K562 (cell line): ENCODE results near the gene KLHL33. TPM values are rescaled to one million over a fixed set of nuclear protein-coding genes. Genes with fewer than 3 reads are reported as not detected.

Experiments
- ATAC-seq: fragments of 200-7000 bp; cut with Tn5 transposase; 3 replicates; pipeline ENCODE4 v1.9.1; 2020; ENCODE audit warnings: moderate library complexity
- BruUV-seq: library from RNA; stranded (reverse); fragments of 400-500 nt; replicated peaks from 2 replicates; lab custom pipeline; 2021; lab: Mats Ljungman, UMichigan
- CTCF ChIA-PET: fragments of 300-600 bp; formaldehyde crosslinking; extraction: SDS; loops from one replicate; lab custom pipeline; 2021; ENCODE audit warnings: low intra/inter-chr PET ratio; lab: Yijun Ruan, JAX
- POLR2A ChIA-PET: fragments of 300-600, 350-650 bp; sonication (Branson Sonifier 250); formaldehyde crosslinking; extraction: SDS; loops from one replicate; lab custom pipeline; 2021; ENCODE audit warnings: antibody characterized with exemption, inconsistent platforms; lab: Yijun Ruan, JAX
- DNase-seq, 4 experiments: peaks; one replicate each; pipeline versions ENCODE4 v3.0.0 to v3.0.0-alpha.2; 2011 to 2018; ENCODE audit warnings: low spot score in 3 of 4, mixed read lengths in 3 of 4; ENCODE audit errors: extremely low read depth in 1 of 4
- FAIRE-seq: peaks from 2 replicates; lab custom pipeline; 2011; peaks lifted over from hg19 to GRCh38; lab: Jason Lieb, UNC
- H2AFZ ChIP-seq: 2 replicates; pipeline ENCODE4 v1.6.0; 2011; ENCODE audit warnings: low read depth, low read length, control low read depth, inconsistent platforms
- H3K27ac ChIP-seq: fragments of 200-600 bp; 3 replicates; pipeline ENCODE4 v1.8.0; 2011; ENCODE audit warnings: low read depth, mild to moderate bottlenecking, control low read depth, inconsistent platforms, low read length, moderate library complexity, mixed read lengths; ENCODE audit errors: extremely low read depth
- H3K27me3 ChIP-seq, 2 experiments: fragments of 300-600 bp in 1 of 2; 2 replicates in 1 of 2; 3 replicates in 1 of 2; pipeline versions ENCODE4 v1.6.0 to v1.8.0; 2011; ENCODE audit warnings: inconsistent platforms in 2 of 2, low read length in 2 of 2, mild to moderate bottlenecking in 1 of 2, mixed read lengths in 1 of 2, moderate library complexity in 1 of 2; ENCODE audit not compliant: control insufficient read depth in 2 of 2, insufficient read depth in 2 of 2
- H3K36me3 ChIP-seq: fragments of 300-600 bp; 3 replicates; pipeline ENCODE4 v1.8.0; 2011; ENCODE audit warnings: mild to moderate bottlenecking, low read length, inconsistent platforms; ENCODE audit not compliant: control insufficient read depth, insufficient read depth
- H3K4me1 ChIP-seq, 2 experiments: fragments of 200-600 bp in 1 of 2; replicated peaks in 1 of 2; 2 replicates in 1 of 2; 3 replicates in 1 of 2; pipeline versions ENCODE4 v1.5.1 to v1.8.0; 2011; ENCODE audit warnings: inconsistent platforms in 2 of 2, low read length in 2 of 2, mild to moderate bottlenecking in 1 of 2, mixed read lengths in 1 of 2, moderate library complexity in 1 of 2; ENCODE audit not compliant: control insufficient read depth in 2 of 2, insufficient read depth in 2 of 2
- H3K4me2 ChIP-seq: 2 replicates; pipeline ENCODE4 v1.6.1; 2011; ENCODE audit warnings: low read length, control low read depth, inconsistent platforms, mixed read lengths; ENCODE audit not compliant: insufficient read depth
- H3K4me3 ChIP-seq: fragments of 200-600 bp; sonication (generic), shearing (Covaris generic); 2 replicates; pipeline ENCODE4 v1.5.1; 2016; ENCODE audit warnings: control low read depth, inconsistent platforms
- H3K79me2 ChIP-seq: fragments of 200-600 bp; 3 replicates; pipeline ENCODE4 v1.8.0; 2011; ENCODE audit warnings: low read length, inconsistent platforms; ENCODE audit not compliant: control insufficient read depth, insufficient read depth
- H3K9ac ChIP-seq, 2 experiments: 2 replicates each; pipeline versions ENCODE4 v1.6.0 to v1.6.1; 2011; ENCODE audit warnings: low read depth in 2 of 2, low read length in 2 of 2, control low read depth in 1 of 2, inconsistent platforms in 1 of 2, mild to moderate bottlenecking in 1 of 2, mixed read lengths in 1 of 2; ENCODE audit not compliant: insufficient read depth in 1 of 2
- H3K9me1 ChIP-seq: one replicate; pipeline ENCODE4 v1.6.0; 2011; ENCODE audit warnings: inconsistent platforms, mild to moderate bottlenecking, low read length, moderate library complexity; ENCODE audit not compliant: control insufficient read depth, insufficient read depth
- H3K9me3 ChIP-seq: replicated peaks from 2 replicates; pipeline ENCODE4 v1.5.1; 2011; ENCODE audit warnings: low read depth, low read length, inconsistent platforms; ENCODE audit not compliant: control insufficient read depth, insufficient read depth
- H4K20me1 ChIP-seq: replicated peaks from 2 replicates; pipeline ENCODE4 v1.6.1; 2011; ENCODE audit warnings: low read length, inconsistent platforms, mixed read lengths; ENCODE audit not compliant: control insufficient read depth, insufficient read depth
- ARID1B ChIP-seq: fragments of 450-650 bp; IDR thresholded peaks from 2 replicates; pipeline ENCODE4 v1.6.1; 2016; ENCODE audit warnings: antibody characterized with exemption, mild to moderate bottlenecking, inconsistent platforms
- CHD4 ChIP-seq: fragments of 200-600 bp; sonication (generic); IDR thresholded peaks from 3 replicates; pipeline ENCODE4 v1.6.1; 2012; ENCODE audit warnings: low read depth, mild to moderate bottlenecking, mixed read lengths, low read length, inconsistent platforms; ENCODE audit not compliant: insufficient read depth, insufficient replicate concordance, poor library complexity, severe bottlenecking
- E2F5 ChIP-seq: sonication (generic); formaldehyde crosslinking; IDR thresholded peaks from 2 replicates; pipeline ENCODE4 v1.8.0; 2022; ENCODE audit warnings: mild to moderate bottlenecking, missing genetic modification reagents
- ETV6 ChIP-seq, 3 experiments: fragments of 150-350 bp in 1 of 3; sonication (generic) in 1 of 3; formaldehyde crosslinking in 1 of 3; IDR thresholded peaks; 2 replicates each; pipeline versions ENCODE4 v1.6.1 to v1.8.0; 2014 to 2022; ENCODE audit warnings: borderline replicate concordance in 2 of 3, low read depth in 2 of 3, antibody characterized with exemption in 1 of 3, low read length in 1 of 3, mild to moderate bottlenecking in 1 of 3, missing genetic modification reagents in 1 of 3
- FOS ChIP-seq: IDR thresholded peaks from 3 replicates; pipeline ENCODE4 v1.6.1; 2011; ENCODE audit not compliant: insufficient read length; ENCODE audit errors: extremely low read depth
- FOSL1 ChIP-seq: fragments of 200-800 bp; sonication (Bioruptor generic); conservative IDR thresholded peaks from 2 replicates; pipeline ENCODE4 v1.6.1; 2016; ENCODE audit warnings: missing genetic modification characterization, missing compliant biosample characterization
- HMG20A ChIP-seq: fragments of 450-650 bp; formaldehyde crosslinking; conservative IDR thresholded peaks from 2 replicates; pipeline ENCODE4 v1.4.0; 2020; ENCODE audit warnings: mild to moderate bottlenecking, mixed read lengths
- JUND ChIP-seq, 2 experiments: IDR thresholded peaks; 2 replicates in 1 of 2; 3 replicates in 1 of 2; pipeline ENCODE4 v1.6.1; 2011; ENCODE audit warnings: borderline replicate concordance in 2 of 2, low read depth in 2 of 2, low read length in 2 of 2, improper control_type of control experiment in 1 of 2, missing biosample characterization in 1 of 2, missing genetic modification characterization in 1 of 2, missing genetic modification reagents in 1 of 2
- MTA3 ChIP-seq: fragments of 450-650 bp; formaldehyde crosslinking; IDR thresholded peaks from 2 replicates; pipeline ENCODE4 v1.6.1; 2017; ENCODE audit warnings: mild to moderate bottlenecking, borderline replicate concordance
- NFRKB ChIP-seq: fragments of 450-650 bp; IDR thresholded peaks from 2 replicates; pipeline ENCODE4 v1.6.1; 2016; ENCODE audit warnings: low read depth
- PHF8 ChIP-seq: fragments of 200-600 bp; sonication (generic); IDR thresholded peaks from 2 replicates; pipeline ENCODE4 v1.6.1; 2012; ENCODE audit warnings: mixed run types, mild to moderate bottlenecking, inconsistent platforms, low read length, moderate library complexity, borderline replicate concordance
- RFX5 ChIP-seq: IDR thresholded peaks from 2 replicates; pipeline ENCODE4 v1.6.1; 2011; ENCODE audit warnings: low read depth, mild to moderate bottlenecking, improper control_type of control experiment, low read length
- SMARCA4 ChIP-seq: fragments of 450-650 bp; IDR thresholded peaks from 2 replicates; pipeline ENCODE4 v1.6.1; 2016
- XRCC3 ChIP-seq: fragments of 450-650 bp; IDR thresholded peaks from 2 replicates; pipeline ENCODE4 v1.6.1; 2017; ENCODE audit warnings: mild to moderate bottlenecking, moderate library complexity
- ZKSCAN1 ChIP-seq: fragments of 150-350 bp; IDR thresholded peaks from 2 replicates; pipeline ENCODE4 v1.6.1; 2016; ENCODE audit warnings: low read depth, low read length
- WGBS: fragments of 100-300 bp; shearing (Covaris generic); methylation state at CpG from one replicate; pipeline ENCODE4 v1.1.6; 2016; ENCODE audit warnings: low coverage, mixed read lengths; ENCODE audit not compliant: insufficient coverage; ENCODE audit errors: missing lambda C conversion rate; 5-methylcytosine and 5-hydroxymethylcytosine counted together
- in situ Hi-C: fragments of 300-500 bp; cut with MboI; formaldehyde crosslinking; loops from 4 replicates; pipeline ENCODE4 v1.15.0; 2018; ENCODE audit warnings: inconsistent platforms, mixed read lengths
- intact Hi-C: fragments of 100-400 bp; cut with micrococcal nuclease; formaldehyde crosslinking; loops from 2 replicates; pipeline ENCODE4 v1.14.2; 2022
- polyA plus RNA-seq, 8 experiments: library from polyadenylated mRNA; depleted of rRNA in 4 of 8; stranded (reverse) in 5 of 8; unstranded in 3 of 8; fragments of >200 nt; fragmentation: Nextera tagmentation in 2 of 8; fragmentation: Illumina TruSeq in 1 of 8; extraction: Ambion mirVana in 2 of 8; extraction: Trizol in 1 of 8; gene quantifications; 2 replicates each; pipeline versions ENCODE4 v1.2.1 to v1.2.3, GENCODE V29; 2011 to 2014; ENCODE audit warnings: inconsistent platforms in 1 of 8, missing spikeins in 1 of 8
- total RNA-seq, 7 experiments: library from RNA; depleted of rRNA in 6 of 7; stranded (reverse); fragments of >200 nt in 6 of 7; fragmentation: Illumina TruSeq in 2 of 7; extraction: Trizol in 2 of 7; gene quantifications; 2 replicates each; pipeline versions ENCODE4 v1.2.1 to v1.2.3, GENCODE V29; 2011 to 2021; ENCODE audit warnings: low replicate concordance in 1 of 7
- TF ChIP-seq, protein P1 (sequence below): fragments of 450-650 bp; IDR thresholded peaks from 2 replicates; pipeline ENCODE4 v1.6.1; 2018; ENCODE audit warnings: mild to moderate bottlenecking, low read depth; ENCODE audit not compliant: partially characterized antibody
- TF ChIP-seq, protein P2 (sequence below): fragments of 450-650 bp; formaldehyde crosslinking; IDR thresholded peaks from 2 replicates; pipeline ENCODE4 v1.4.0; 2020; ENCODE audit warnings: mild to moderate bottlenecking

KLHL33 gene
- total and polyA plus RNA-seq, 9 of the 15 experiments (the other 6 are each of a cell fraction or from before 2014, with no cell fraction given) = 0.04 to 0.27 (median 0.13) TPM; not detected in 6

DNA sequence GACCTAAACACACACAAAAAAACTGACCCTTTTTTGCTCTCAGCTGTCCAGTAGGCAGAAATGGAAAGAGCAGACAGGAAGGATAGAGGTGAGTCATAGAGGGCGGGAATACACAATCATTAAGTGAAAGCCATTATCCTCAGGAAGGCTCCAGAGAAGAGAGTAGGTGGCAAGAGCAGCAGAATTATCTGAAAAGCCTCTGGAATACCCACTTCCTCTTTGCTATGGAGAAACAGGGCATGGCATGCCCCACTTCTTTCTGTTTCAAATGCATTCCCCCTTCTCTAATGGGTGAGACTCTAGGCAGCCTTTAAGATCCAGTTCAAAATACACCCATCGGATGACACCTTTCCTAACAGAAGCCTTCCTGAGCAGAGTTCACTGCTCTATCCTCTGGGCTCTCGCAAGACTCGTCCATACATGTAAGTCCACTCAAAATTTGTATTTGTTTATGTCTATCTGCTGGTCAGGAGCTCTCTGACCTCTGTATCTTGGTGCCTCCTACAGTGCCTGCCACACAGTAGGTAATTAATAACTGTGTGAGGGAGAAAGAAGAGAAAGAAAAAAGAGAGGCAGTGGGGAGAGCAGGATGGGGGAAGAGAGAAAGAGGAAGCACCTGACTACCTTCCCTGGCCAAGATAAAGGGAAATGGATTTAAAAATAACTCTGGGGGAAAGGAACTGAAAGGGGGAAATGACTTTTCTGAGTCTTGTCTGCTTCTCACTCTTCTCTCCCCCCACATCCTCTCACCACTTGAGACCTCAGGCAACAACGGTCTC, 8.5 kb downstream of the KLHL33 start:
- Histone ChIP-seq H2AFZ (peak overlapping the region; percentile 89), H3K27ac (peak overlapping the region; percentile 82), H3K4me1 (peaks cover 22 to 26% of the 10 kb centered on the region in 2 experiments; a peak in 4 of 5 replicates), H3K36me3 (no peaks in the 10 kb centered on the region), H4K20me1 (no peaks in the 10 kb centered on the region), H3K27me3 (no peaks in the 10 kb centered on the region), H3K9me3 (no peaks in the 10 kb centered on the region), H3K9ac (peak overlapping the region; percentile 63 to 75; a peak in 3 of 4 replicates), H3K79me2 (no peaks in the 10 kb centered on the region; the same call in 2 of the 3 replicates), H3K4me2 (peak overlapping the region; percentile 82), H3K9me1 (no peaks in the 10 kb centered on the region), H3K4me3 (peak overlapping the region; percentile 33)
- WGBS = 5% methylated on average over 5 of the region's 5 CpGs
- ChIA-PET POLR2A (no interaction called here), CTCF (no interaction called here)
- intact Hi-C loops = no loop called here
- in situ Hi-C loops = no loop called here
- FAIRE-seq (peak; percentile 81), DNase-seq (peak; percentile 33 to 69 (median 46)), ATAC-seq (peak; percentile 89)
- TSS peak; percentile 86 for BruUV-seq
- TF ChIP-seq MTA3 (0 out of 2 replicates have a peak, but pooled peaks have one; percentile 37), SMARCA4 (peak; percentile 55), CHD4 (no peak), ZKSCAN1 (peak; percentile 43; the same call in 1 of the 2 replicates), E2F5 (CRISPR knock-in tag) (no peak), JUND (IDR thresholded peaks at IDR 0.05; ENCODE audit: borderline replicate concordance, low read depth, low read length) (peak; percentile 94), JUND (tag; IDR thresholded peaks at IDR 0.05; ENCODE audit: borderline replicate concordance, low read depth, low read length) (peak; percentile 82; the same call in 2 of the 3 replicates), FOSL1 (tag) (peak; percentile 70), ARID1B (peak; percentile 43), RFX5 (no peak), XRCC3 (no peak), PHF8 (peak; percentile 25; the same call in 1 of the 2 replicates), FOS (peak; percentile 24), NFRKB (peak; percentile 26; the same call in 1 of the 2 replicates), ETV6 (IDR thresholded peaks at IDR 0.05; ENCODE audit: borderline replicate concordance in 1 of 2, low read depth in 2 of 2, low read length in 1 of 2) (peak in 1 of 2 experiments; percentile 54; a peak in 2 of 4 replicates), ETV6 (CRISPR knock-in tag; IDR thresholded peaks at IDR 0.05; ENCODE audit: borderline replicate concordance) (no peak), HMG20A (CRISPR knock-in tag) (no peak)
- TF ChIP-seq, protein P1, sequence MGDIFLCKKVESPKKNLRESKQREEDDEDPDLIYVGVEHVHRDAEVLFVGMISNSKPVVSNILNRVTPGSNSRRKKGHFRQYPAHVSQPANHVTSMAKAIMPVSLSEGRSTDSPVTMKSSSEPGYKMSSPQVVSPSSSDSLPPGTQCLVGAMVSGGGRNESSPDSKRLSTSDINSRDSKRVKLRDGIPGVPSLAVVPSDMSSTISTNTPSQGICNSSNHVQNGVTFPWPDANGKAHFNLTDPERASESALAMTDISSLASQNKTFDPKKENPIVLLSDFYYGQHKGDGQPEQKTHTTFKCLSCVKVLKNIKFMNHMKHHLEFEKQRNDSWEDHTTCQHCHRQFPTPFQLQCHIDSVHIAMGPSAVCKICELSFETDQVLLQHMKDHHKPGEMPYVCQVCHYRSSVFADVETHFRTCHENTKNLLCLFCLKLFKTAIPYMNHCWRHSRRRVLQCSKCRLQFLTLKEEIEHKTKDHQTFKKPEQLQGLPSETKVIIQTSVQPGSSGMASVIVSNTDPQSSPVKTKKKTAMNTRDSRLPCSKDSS = no peak
- TF ChIP-seq, protein P2, sequence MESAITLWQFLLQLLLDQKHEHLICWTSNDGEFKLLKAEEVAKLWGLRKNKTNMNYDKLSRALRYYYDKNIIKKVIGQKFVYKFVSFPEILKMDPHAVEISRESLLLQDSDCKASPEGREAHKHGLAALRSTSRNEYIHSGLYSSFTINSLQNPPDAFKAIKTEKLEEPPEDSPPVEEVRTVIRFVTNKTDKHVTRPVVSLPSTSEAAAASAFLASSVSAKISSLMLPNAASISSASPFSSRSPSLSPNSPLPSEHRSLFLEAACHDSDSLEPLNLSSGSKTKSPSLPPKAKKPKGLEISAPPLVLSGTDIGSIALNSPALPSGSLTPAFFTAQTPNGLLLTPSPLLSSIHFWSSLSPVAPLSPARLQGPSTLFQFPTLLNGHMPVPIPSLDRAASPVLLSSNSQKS (CRISPR knock-in tag) = no peak
